PC-3 (cell line): ENCODE data around the gene NPW. TPM values are rescaled to one million over a fixed set of nuclear protein-coding genes. Genes with fewer than 3 reads are reported as not detected.

Source experiments
- ATAC-seq: fragments of 200-7000 bp; cut with Tn5 transposase; 2 replicates; pipeline ENCODE4 v1.9.1; 2020; ENCODE audit warnings: mild to moderate bottlenecking, moderate library complexity
- BruUV-seq: library from RNA; stranded (reverse); fragments of 400-500 nt; replicated peaks from 2 replicates; lab custom pipeline; 2021; lab: Mats Ljungman, UMichigan
- CTCF ChIA-PET: fragments of 300-600 bp; sonication (Branson Sonifier 250); formaldehyde crosslinking; loops from one replicate; lab custom pipeline; 2022; ENCODE audit warnings: antibody characterized with exemption; lab: Charles Lee
- POLR2A ChIA-PET: fragments of 300-600 bp; sonication (Branson Sonifier 250); formaldehyde crosslinking; loops from one replicate; lab custom pipeline; 2022; ENCODE audit warnings: antibody characterized with exemption; ENCODE audit not compliant: unreplicated experiment; lab: Charles Lee
- DNase-seq: peaks from one replicate; pipeline ENCODE4 v3.0.0-alpha.2; 2015
- H2AFZ ChIP-seq: fragments of 300-600 bp; sonication (generic); 2 replicates; pipeline ENCODE4 v1.6.0; 2016; ENCODE audit warnings: antibody characterized with exemption, low read length
- H3F3A ChIP-seq: fragments of 300-600 bp; sonication (generic); one replicate; pipeline ENCODE4 v1.6.0; 2017; ENCODE audit warnings: antibody characterized with exemption, low read length, control low read depth, mild to moderate bottlenecking; ENCODE audit not compliant: unreplicated experiment
- H3K27ac ChIP-seq: fragments of 300-600 bp; sonication (generic); 2 replicates; pipeline ENCODE4 v1.5.1; 2016; ENCODE audit warnings: mild to moderate bottlenecking, low read length
- H3K27me3 ChIP-seq: fragments of 300-600 bp; sonication (generic); 2 replicates; pipeline ENCODE4 v1.6.1; 2016; ENCODE audit warnings: low read length, mixed read lengths
- H3K36me3 ChIP-seq: fragments of 300-600 bp; sonication (generic); 2 replicates; pipeline ENCODE4 v1.6.1; 2016; ENCODE audit warnings: low read depth, mixed run types, low read length, mixed read lengths
- H3K4me1 ChIP-seq: fragments of 300-600 bp; sonication (generic); 2 replicates; pipeline ENCODE4 v1.5.1; 2016; ENCODE audit warnings: low read length; ENCODE audit not compliant: insufficient read depth
- H3K4me2 ChIP-seq: fragments of 300-600 bp; sonication (generic); 2 replicates; pipeline ENCODE4 v1.6.0; 2016; ENCODE audit warnings: low read length
- H3K4me3 ChIP-seq: fragments of 300-600 bp; sonication (generic); 2 replicates; pipeline ENCODE4 v1.5.1; 2016; ENCODE audit warnings: mild to moderate bottlenecking, low read length, mixed read lengths
- H3K79me2 ChIP-seq: fragments of 300-600 bp; sonication (generic); 2 replicates; pipeline ENCODE4 v1.6.1; 2017; ENCODE audit warnings: low read length, mixed read lengths
- H3K9ac ChIP-seq: fragments of 300-600 bp; sonication (generic); 2 replicates; pipeline ENCODE4 v1.6.0; 2016; ENCODE audit warnings: mild to moderate bottlenecking, low read length
- H3K9me2 ChIP-seq: fragments of 300-600 bp; sonication (generic); replicated peaks from 2 replicates; pipeline ENCODE4 v1.6.1; 2016; ENCODE audit warnings: mixed run types, low read length, mixed read lengths
- H3K9me3 ChIP-seq: fragments of 300-600 bp; sonication (generic); 2 replicates; pipeline ENCODE4 v1.6.1; 2016; ENCODE audit warnings: low read length, mixed read lengths
- H4K20me1 ChIP-seq: fragments of 300-600 bp; sonication (generic); 2 replicates; pipeline ENCODE4 v1.6.1; 2016; ENCODE audit warnings: low read length, mixed read lengths
- EZH2 ChIP-seq: fragments of 300-600 bp; sonication (generic); IDR thresholded peaks from one replicate; pipeline ENCODE4 v1.6.1; 2017; ENCODE audit warnings: antibody characterized with exemption, mild to moderate bottlenecking, low read length; ENCODE audit not compliant: unreplicated experiment
- EZH2phosphoT487 ChIP-seq: fragments of 300-600 bp; sonication (generic); IDR thresholded peaks from 2 replicates; pipeline ENCODE4 v1.6.1; 2018; ENCODE audit warnings: mild to moderate bottlenecking, antibody characterized with exemption, low read length, borderline replicate concordance
- intact Hi-C: fragments of 100-400 bp; cut with micrococcal nuclease; formaldehyde crosslinking; loops from 2 replicates; pipeline ENCODE4 v1.9.0; 2023
- total RNA-seq: library from RNA; depleted of rRNA; stranded (reverse); fragments of >200 nt; gene quantifications from 2 replicates; pipeline ENCODE4 v1.2.3, GENCODE V29; 2014
- TF ChIP-seq, protein P1 (sequence below): fragments of 300-600 bp; sonication (generic); conservative IDR thresholded peaks from 2 replicates; pipeline ENCODE4 v1.5.1; 2017; ENCODE audit warnings: antibody characterized with exemption, low read depth, mild to moderate bottlenecking, low read length

The NPW gene
- total RNA-seq, 1 experiment from 2014 or later = 3.8 TPM

DNA sequence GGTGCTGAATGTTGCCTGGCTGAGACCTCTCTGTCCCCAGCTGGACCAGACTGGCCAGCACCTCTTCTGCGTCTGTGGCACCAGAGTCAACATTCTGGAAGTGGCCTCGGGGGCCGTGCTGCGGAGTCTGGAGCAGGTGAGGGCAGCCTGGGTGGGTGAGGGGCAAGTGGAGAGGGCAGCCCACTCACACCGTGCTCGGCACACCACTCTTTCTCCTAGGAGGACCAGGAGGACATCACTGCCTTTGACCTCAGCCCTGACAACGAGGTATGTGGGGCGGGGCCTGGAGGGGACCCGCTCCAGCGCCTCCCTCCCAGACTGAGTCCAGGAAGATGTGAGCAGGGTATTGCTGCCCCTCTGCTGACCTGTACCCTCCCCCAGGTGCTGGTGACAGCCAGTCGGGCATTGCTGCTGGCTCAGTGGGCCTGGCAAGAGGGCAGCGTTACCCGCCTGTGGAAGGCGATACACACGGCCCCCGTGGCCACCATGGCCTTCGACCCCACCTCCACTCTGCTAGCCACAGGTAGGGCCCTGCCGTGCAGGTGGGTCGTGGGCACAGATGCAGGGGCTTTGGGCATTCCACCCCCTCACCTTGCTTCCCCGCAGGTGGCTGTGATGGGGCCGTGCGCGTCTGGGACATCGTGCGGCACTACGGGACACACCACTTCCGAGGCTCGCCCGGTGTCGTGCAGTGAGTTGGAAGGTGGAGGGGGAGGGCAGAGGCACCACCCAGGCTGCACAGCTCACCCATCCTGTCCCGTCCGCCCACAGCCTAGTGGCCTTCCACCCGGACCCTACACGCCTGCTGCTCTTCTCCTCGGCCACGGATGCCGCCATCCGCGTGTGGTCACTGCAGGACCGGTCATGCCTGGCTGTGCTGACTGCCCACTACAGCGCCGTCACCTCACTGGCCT, 45.2 kb upstream of the NPW start:
- Histone ChIP-seq H3K79me2 (peaks cover 21% of the 10 kb centered on the region), H3K9ac (no peak overlapping the region), H3K4me2 (no peak overlapping the region), H2AFZ (no peak overlapping the region), H3K9me3 (no peaks in the 10 kb centered on the region), H3K36me3 (no peaks in the 10 kb centered on the region), H3K27ac (no peak overlapping the region), H3K9me2 (no peaks in the 10 kb centered on the region), H4K20me1 (no peaks in the 10 kb centered on the region), H3K4me1 (peaks cover 5% of the 10 kb centered on the region), H3F3A (no peaks in the 10 kb centered on the region), H3K4me3 (no peak overlapping the region), H3K27me3 (no peaks in the 10 kb centered on the region)
- intact Hi-C loops = no loop called here
- CTCF ChIA-PET = no interaction called here
- no peak for DNase-seq
- POLR2A ChIA-PET = no interaction called here
- TF ChIP-seq EZH2phosphoT487 = no peak
- ATAC-seq = no peak
- BruUV-seq = no TSS peak

DNA sequence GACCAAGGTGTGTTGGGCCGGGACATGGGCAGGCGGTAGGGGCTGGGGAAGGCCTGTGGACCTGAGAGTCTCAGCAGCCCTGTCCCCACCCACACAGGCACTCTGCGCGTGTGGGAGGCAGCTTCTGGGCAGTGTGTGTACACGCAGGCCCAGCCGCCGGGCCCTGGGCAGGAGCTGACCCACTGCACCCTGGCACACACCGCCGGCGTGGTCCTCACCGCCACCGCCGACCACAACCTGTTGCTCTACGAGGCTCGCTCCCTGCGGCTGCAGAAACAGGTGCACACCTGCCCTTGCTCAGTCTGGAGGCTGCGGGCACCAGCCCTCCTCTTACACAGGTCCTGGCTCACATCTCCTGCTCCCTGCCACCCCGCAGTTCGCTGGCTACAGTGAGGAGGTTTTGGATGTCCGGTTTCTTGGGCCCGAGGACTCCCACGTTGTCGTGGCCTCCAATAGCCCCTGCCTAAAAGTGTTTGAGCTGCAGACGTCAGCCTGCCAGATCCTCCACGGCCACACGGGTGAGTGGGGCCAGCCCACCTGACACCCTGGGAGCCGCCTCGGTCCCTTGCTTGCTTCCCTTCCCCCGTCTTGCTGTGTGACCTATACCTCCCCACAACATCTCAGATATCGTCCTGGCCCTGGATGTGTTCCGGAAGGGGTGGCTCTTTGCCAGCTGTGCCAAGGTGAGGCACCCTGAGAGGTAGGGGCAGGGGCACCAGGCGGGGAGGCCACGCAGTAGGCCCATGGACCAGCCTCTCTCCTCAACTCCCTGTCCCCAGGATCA, 44.0 kb upstream of the NPW start:
- H3K9me2 ChIP-seq = no peaks in the 10 kb centered on the region
- BruUV-seq = no TSS peak
- H3K9ac ChIP-seq = no peak overlapping the region
- H3K27me3 ChIP-seq = no peaks in the 10 kb centered on the region
- TF ChIP-seq EZH2phosphoT487 (no peak), EZH2 (no peak)
- TF ChIP-seq, protein P1, sequence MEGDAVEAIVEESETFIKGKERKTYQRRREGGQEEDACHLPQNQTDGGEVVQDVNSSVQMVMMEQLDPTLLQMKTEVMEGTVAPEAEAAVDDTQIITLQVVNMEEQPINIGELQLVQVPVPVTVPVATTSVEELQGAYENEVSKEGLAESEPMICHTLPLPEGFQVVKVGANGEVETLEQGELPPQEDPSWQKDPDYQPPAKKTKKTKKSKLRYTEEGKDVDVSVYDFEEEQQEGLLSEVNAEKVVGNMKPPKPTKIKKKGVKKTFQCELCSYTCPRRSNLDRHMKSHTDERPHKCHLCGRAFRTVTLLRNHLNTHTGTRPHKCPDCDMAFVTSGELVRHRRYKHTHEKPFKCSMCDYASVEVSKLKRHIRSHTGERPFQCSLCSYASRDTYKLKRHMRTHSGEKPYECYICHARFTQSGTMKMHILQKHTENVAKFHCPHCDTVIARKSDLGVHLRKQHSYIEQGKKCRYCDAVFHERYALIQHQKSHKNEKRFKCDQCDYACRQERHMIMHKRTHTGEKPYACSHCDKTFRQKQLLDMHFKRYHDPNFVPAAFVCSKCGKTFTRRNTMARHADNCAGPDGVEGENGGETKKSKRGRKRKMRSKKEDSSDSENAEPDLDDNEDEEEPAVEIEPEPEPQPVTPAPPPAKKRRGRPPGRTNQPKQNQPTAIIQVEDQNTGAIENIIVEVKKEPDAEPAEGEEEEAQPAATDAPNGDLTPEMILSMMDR = no peak
- no peaks in the 10 kb centered on the region for H3F3A ChIP-seq
- ATAC-seq = no peak
- no peak overlapping the region for H2AFZ ChIP-seq
- H3K36me3 ChIP-seq = no peaks in the 10 kb centered on the region
- ChIA-PET POLR2A (no interaction called here), CTCF (no interaction called here)
- no peaks in the 10 kb centered on the region for H3K9me3 ChIP-seq
- intact Hi-C loops = no loop called here
- no peaks in the 10 kb centered on the region for H4K20me1 ChIP-seq
- no peak overlapping the region for H3K4me2 ChIP-seq
- peaks cover 21% of the 10 kb centered on the region for H3K79me2 ChIP-seq
- H3K4me1 ChIP-seq = peaks cover 18% of the 10 kb centered on the region
- no peak for DNase-seq
- H3K4me3 ChIP-seq = no peak overlapping the region
- H3K27ac ChIP-seq = no peak overlapping the region

DNA sequence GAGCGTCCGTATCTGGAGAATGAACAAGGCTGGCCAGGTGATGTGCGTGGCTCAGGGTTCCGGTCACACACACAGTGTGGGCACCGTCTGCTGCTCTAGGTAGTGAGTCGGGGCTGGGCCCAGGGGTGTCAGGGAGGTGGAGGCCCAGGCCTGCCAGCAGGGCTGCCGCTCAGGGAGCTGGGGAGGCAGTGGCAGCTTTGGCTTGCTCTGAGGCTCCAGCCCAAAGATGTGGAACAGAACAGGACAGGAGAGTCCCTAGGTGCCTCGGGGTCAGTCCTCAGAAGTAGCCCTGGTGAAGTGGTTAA, 43.4 kb upstream of the NPW start:
- ChIA-PET CTCF (no interaction called here), POLR2A (no interaction called here)
- TF ChIP-seq EZH2 = no peak
- TF ChIP-seq, protein P1 = no peak
- TF ChIP-seq EZH2phosphoT487 = no peak
- DNase-seq = no peak
- ATAC-seq = no peak
- H3K27me3 ChIP-seq = no peaks in the 10 kb centered on the region
- peaks cover 21% of the 10 kb centered on the region for H3K79me2 ChIP-seq
- intact Hi-C loops = no loop called here
- no peaks in the 10 kb centered on the region for H4K20me1 ChIP-seq
- H3K36me3 ChIP-seq = no peaks in the 10 kb centered on the region
- no peaks in the 10 kb centered on the region for H3K9me2 ChIP-seq
- no TSS peak for BruUV-seq
- H3K27ac ChIP-seq = no peak overlapping the region
- no peak overlapping the region for H3K4me3 ChIP-seq
- no peaks in the 10 kb centered on the region for H3F3A ChIP-seq
- H3K4me2 ChIP-seq = no peak overlapping the region
- H3K9me3 ChIP-seq = no peaks in the 10 kb centered on the region
- H2AFZ ChIP-seq = no peak overlapping the region
- peaks cover 20% of the 10 kb centered on the region for H3K4me1 ChIP-seq
- H3K9ac ChIP-seq = no peak overlapping the region
